Measurements from ENCODE around the gene ACD. TPM values are rescaled to one million over a fixed set of nuclear protein-coding genes. Genes with fewer than 3 reads are reported as not detected.

ACD gene
- 10 to 100 TPM; 20.9 to 33.7 (median 24.4) TPM for total RNA-seq

DNA sequence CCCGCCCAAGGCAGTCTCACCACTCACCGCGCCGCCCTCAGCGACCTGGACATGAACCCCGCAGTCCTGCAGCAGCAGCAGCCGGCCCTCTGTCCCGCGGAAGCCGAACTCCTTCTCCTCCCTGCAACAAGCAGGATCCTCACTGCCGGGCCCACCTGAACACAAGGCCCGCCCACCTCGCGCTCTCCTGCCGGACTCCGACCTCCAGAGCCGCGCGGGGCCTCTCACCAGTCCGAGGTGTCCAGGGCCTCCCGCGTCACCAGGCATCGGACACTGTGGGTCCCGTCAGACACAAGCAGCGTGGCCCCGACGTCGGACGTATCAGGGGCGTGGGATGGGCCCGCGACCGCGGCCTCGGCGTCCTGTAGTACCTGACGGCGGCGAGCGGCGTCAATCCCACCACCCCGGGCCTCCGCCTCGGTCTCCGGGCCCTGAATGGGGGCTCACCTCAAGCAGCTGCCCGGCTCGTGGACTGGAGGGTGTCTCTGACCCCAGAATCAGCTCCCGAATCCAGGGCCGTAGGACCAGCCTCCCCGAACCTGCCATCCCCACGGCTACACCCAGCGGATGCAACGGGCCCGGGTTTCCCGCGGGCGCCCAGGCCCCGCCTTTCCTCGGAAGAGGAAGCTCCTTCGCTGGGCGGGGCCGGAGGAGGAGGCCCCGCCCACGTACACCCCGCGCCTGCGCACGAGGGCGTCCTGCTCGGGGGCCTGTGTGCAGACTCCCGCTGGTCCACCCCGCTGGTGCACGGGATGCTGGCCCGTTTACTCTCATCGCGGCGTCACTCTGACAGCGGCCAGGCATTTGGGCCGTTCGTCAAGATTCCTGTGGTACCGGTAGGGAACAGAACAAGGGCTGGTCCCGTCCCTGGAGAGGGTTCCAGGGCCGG, at the start of gene ACD:
Gene ACD, minus strand, starts transcription at position 586 of the 889 bp plus-strand sequence. Its CDS starts 40 bp downstream, at position 546.
- whole genome bisulfite sequencing, 2 donors (ENCODE audit: low coverage in 1 of 2): no CpG with 5 or more reads among the region's 83 CpGs
- Histone ChIP-seq H3K4me1 (peaks cover 0 to 34% (median 14%) of the 10 kb centered on the region in 3 donors), H3K27me3 (peaks cover 8% of the 10 kb centered on the region), H3K36me3 (peaks cover 0 to 53% of the 10 kb centered on the region in 2 donors), H3K27ac (peak within 1 kb of the TSS; percentile 89 to 98 (median 96)), H3K9me3 (no peaks in the 10 kb centered on the region), H3K4me3 (peak within 1 kb of the TSS; percentile 57 to 89)
- ATAC-seq: peak; percentile 86
- TF ChIP-seq EP300 (IDR thresholded peaks at IDR 0.05): no peak
- TF ChIP-seq, protein P1, sequence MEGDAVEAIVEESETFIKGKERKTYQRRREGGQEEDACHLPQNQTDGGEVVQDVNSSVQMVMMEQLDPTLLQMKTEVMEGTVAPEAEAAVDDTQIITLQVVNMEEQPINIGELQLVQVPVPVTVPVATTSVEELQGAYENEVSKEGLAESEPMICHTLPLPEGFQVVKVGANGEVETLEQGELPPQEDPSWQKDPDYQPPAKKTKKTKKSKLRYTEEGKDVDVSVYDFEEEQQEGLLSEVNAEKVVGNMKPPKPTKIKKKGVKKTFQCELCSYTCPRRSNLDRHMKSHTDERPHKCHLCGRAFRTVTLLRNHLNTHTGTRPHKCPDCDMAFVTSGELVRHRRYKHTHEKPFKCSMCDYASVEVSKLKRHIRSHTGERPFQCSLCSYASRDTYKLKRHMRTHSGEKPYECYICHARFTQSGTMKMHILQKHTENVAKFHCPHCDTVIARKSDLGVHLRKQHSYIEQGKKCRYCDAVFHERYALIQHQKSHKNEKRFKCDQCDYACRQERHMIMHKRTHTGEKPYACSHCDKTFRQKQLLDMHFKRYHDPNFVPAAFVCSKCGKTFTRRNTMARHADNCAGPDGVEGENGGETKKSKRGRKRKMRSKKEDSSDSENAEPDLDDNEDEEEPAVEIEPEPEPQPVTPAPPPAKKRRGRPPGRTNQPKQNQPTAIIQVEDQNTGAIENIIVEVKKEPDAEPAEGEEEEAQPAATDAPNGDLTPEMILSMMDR (IDR thresholded peaks at IDR 0.05): peak in 2 of 4 experiments; percentile 2 to 22
- TF ChIP-seq POLR2AphosphoS5 (IDR thresholded peaks at IDR 0.05): peak; percentile 70
- TF ChIP-seq POLR2A (IDR thresholded peaks at IDR 0.05): peak; percentile 67 to 80

DNA sequence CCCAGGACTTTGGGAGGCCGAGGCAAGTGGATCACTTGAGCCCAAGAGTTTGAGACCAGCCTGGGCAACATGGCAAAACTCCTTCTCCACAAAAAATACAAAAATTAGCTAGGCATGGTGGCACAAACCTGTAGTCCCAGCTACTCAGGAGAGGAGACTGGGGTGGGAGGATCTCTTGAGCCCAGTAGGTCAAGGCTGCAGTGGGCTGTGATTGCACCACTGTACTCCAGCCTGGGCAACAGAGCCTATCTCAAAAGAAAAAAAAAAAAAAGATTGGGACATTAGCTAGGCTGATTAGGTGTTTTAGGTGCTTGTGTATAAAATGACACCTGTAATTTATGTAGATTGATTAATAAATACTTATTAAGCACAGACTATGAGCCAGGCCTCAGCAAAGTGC, 49.0 kb upstream of the ACD start:
- WGBS, 2 donors (ENCODE audit: low coverage in 1 of 2): 88% methylated on average over 1 of the region's 1 CpG; no CpG with 5 or more reads in 1 of the 2 donors
- TF ChIP-seq, protein P1 (IDR thresholded peaks at IDR 0.05): no peak
- TF ChIP-seq POLR2A (IDR thresholded peaks at IDR 0.05) (no peak), EP300 (IDR thresholded peaks at IDR 0.05) (no peak), POLR2AphosphoS5 (IDR thresholded peaks at IDR 0.05) (no peak)
- Histone ChIP-seq H3K4me1 (no peaks in the 10 kb centered on the region), H3K9me3 (no peaks in the 10 kb centered on the region), H3K36me3 (no peaks in the 10 kb centered on the region), H3K27ac (no peak overlapping the region), H3K4me3 (no peak overlapping the region), H3K27me3 (no peaks in the 10 kb centered on the region)
- ATAC-seq: no peak

DNA sequence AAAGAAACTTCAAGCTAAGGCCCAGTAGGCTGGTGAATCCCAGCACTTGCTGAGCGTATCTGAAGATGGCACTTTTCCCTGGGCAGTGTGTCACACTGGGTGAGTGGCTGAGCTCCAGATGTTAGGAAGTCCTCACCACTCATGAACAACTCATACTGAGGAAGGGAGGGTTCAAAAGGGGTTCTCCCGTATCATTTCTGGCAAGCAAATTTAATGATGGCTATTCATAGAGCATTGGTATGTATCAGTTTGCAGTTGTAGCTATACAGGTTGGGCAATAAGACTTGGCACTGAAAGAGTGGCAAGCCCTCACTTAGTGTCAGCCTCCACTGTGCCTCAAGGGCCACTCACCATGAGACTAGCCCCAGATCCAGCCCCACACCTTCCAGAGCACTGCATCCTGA, 48.3 kb upstream of the ACD start:
- Histone ChIP-seq H3K27ac (no peak overlapping the region), H3K9me3 (no peaks in the 10 kb centered on the region), H3K27me3 (no peaks in the 10 kb centered on the region), H3K4me3 (no peak overlapping the region), H3K36me3 (no peaks in the 10 kb centered on the region), H3K4me1 (no peaks in the 10 kb centered on the region)
- WGBS, 2 donors (ENCODE audit: low coverage in 1 of 2): 46 to 66% methylated on average over 2 of the region's 2 CpGs
- ATAC-seq: no peak
- no peak for TF ChIP-seq EP300 (IDR thresholded peaks at IDR 0.05)
- no peak for TF ChIP-seq POLR2A (IDR thresholded peaks at IDR 0.05)
- TF ChIP-seq, protein P1 (IDR thresholded peaks at IDR 0.05): no peak
- TF ChIP-seq POLR2AphosphoS5 (IDR thresholded peaks at IDR 0.05): no peak

DNA sequence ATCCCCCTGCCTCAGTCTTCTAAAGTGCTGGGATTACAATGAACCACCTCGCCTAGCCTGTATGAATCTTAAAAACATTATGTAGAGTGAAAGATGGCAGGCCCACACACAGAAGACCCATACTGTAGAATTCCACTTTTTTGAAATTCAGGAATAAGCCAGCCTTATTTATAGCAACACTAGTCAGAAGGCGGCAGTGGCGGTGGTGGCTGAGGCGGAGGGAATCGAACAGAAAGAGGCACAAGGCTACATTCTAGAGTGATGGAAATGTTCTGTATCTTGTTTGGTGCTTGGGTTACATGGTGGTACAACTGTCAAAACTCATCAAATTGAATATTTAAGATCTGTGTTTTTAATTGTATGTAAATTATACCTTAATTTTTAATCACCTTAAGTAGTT, 47.7 kb upstream of the ACD start:
- ATAC-seq: no peak
- TF ChIP-seq, protein P1 (IDR thresholded peaks at IDR 0.05): no peak
- TF ChIP-seq POLR2AphosphoS5 (IDR thresholded peaks at IDR 0.05) (no peak), POLR2A (IDR thresholded peaks at IDR 0.05) (no peak), EP300 (IDR thresholded peaks at IDR 0.05) (no peak)
- Histone ChIP-seq H3K27ac (no peak overlapping the region), H3K9me3 (no peaks in the 10 kb centered on the region), H3K4me1 (no peaks in the 10 kb centered on the region), H3K4me3 (no peak overlapping the region), H3K36me3 (no peaks in the 10 kb centered on the region), H3K27me3 (no peaks in the 10 kb centered on the region)
- WGBS, 2 donors (ENCODE audit: low coverage in 1 of 2): 96 to 100% methylated on average over 4 to 5 of the region's 5 CpGs

DNA sequence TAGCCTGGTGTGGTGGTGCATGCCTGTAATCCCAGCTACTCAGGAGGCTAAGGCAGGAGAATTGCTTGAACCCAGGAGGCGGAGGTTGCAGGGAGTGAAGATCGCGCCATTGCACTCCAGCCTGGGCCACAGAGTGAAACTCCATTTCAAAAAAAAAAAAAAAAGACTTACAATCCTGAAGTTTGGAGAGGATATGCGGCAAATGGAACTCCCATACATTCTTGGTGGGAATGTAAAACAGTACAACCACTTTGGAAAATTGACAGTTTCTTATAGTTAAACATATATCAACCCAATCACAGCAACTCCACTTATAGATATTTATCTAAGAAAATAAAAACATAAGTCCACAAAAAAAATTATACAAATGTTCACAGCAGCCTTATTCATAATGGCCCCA, 47.1 kb upstream of the ACD start:
- TF ChIP-seq POLR2A (IDR thresholded peaks at IDR 0.05) (no peak), EP300 (IDR thresholded peaks at IDR 0.05) (no peak), POLR2AphosphoS5 (IDR thresholded peaks at IDR 0.05) (no peak)
- TF ChIP-seq, protein P1 (IDR thresholded peaks at IDR 0.05): no peak
- no peak for ATAC-seq

More for the DNA sequence above, 47.1 kb upstream of the ACD start:
- no peaks in the 10 kb centered on the region for H3K9me3 ChIP-seq
- H3K4me3 ChIP-seq: no peak overlapping the region
- H3K36me3 ChIP-seq: no peaks in the 10 kb centered on the region
- H3K27ac ChIP-seq: no peak overlapping the region
- no peaks in the 10 kb centered on the region for H3K27me3 ChIP-seq
- no peaks in the 10 kb centered on the region for H3K4me1 ChIP-seq
- 100% methylated on average over 2 to 4 of the region's 4 CpGs for WGBS, 2 donors (ENCODE audit: low coverage in 1 of 2)

All from gastroesophageal sphincter (tissue), 4 donors.